PC-3 (cell line): ENCODE data around the gene ST8SIA4.

Experiments
- CTCF ChIP-seq: fragments of 300-600 bp; sonication (generic); conservative IDR thresholded peaks from 2 replicates; pipeline ENCODE4 v1.5.1; 2017; ENCODE audit warnings: antibody characterized with exemption, low read depth, mild to moderate bottlenecking, low read length
- EZH2 ChIP-seq: fragments of 300-600 bp; sonication (generic); IDR thresholded peaks from one replicate; pipeline ENCODE4 v1.6.1; 2017; ENCODE audit warnings: antibody characterized with exemption, mild to moderate bottlenecking, low read length; ENCODE audit not compliant: unreplicated experiment

- TF ChIP-seq CTCF: no peak
- TF ChIP-seq EZH2: no peak
Measured at GRCh38 chr5:100890461-100891008, 12.5 kb downstream of the ST8SIA4 start.
